Adrenal gland (tissue), 5 donors: ENCODE results near the gene GALK1.

Experiments used
- CTCF ChIP-seq, 6 experiments: fragments of 450-650 bp in 4 of 6; fragments of 200-600 bp in 2 of 6; sonication (generic) in 1 of 6; IDR thresholded peaks; 1 replicate in 5 of 6; 2 replicates in 1 of 6; pipeline versions ENCODE4 v1.5.1 to v1.8.0; 2016 to 2021; ENCODE audit warnings: antibody characterized with exemption in 6 of 6, mild to moderate bottlenecking in 2 of 6, moderate library complexity in 1 of 6
- POLR2A ChIP-seq, 2 donors: fragments of 450-650 bp; IDR thresholded peaks; one replicate each; pipeline ENCODE4 v1.6.1; 2017; ENCODE audit warnings: antibody characterized with exemption in 2 of 2, mild to moderate bottlenecking in 2 of 2, moderate library complexity in 1 of 2
- donor health status: DM: no; HTN: no; CAD: no.

GRCh38 chr17:75712446-75712845 lies 52.5 kb downstream of the GALK1 start:
- TF ChIP-seq CTCF (IDR thresholded peaks at IDR 0.05): no peak
- TF ChIP-seq POLR2A (IDR thresholded peaks at IDR 0.05): no peak
